CD4-positive, alpha-beta T cell treated with Interleukin-6 at 100 ng/mL for 8 hours (primary cell): ENCODE measurements around the gene TLE6.
"Not testable (repeated sequence)": the region's sequence is repeated elsewhere in the genome, so short reads cannot be mapped to it uniquely, and the experiment has no call there.

Experiments used
- DNase-seq: peaks from one replicate; pipeline ENCODE4 v3.0.0-alpha.2; 2020; ENCODE audit warnings: mixed read lengths, low spot score

Gene TLE6

GRCh38 chr19:3029065-3029923 lies 51.9 kb downstream of the TLE6 start, which contains the start of gene TLE2:
Gene TLE2, minus strand, starts transcription at chr19:3029280. Its CDS starts 376 bp downstream, at chr19:3028904.
- DNase-seq = no peak

- DNase-seq = no peak
Observed at GRCh38 chr19:3031607-3031867, 54.2 kb downstream of the TLE6 start.

- no peak for DNase-seq
Observed at GRCh38 chr19:3033595-3034405, 56.4 kb downstream of the TLE6 start.

- DNase-seq = no peak
Observed at GRCh38 chr19:3034406-3034655, 57.0 kb downstream of the TLE6 start.

- peak; percentile 37 for DNase-seq
Observed at GRCh38 chr19:3034656-3035541, 57.5 kb downstream of the TLE6 start.

GRCh38 chr19:3035542-3036118 lies 58.3 kb downstream of the TLE6 start:
- peak; percentile 98 for DNase-seq

- DNase-seq = peak; percentile 78
Observed at GRCh38 chr19:3036119-3036976, 59.0 kb downstream of the TLE6 start.

- DNase-seq = not testable (repeated sequence)
Observed at GRCh38 chr19:3036977-3037544, 59.7 kb downstream of the TLE6 start.

GRCh38 chr19:3038214-3038613 lies 60.9 kb downstream of the TLE6 start:
- no peak for DNase-seq

GRCh38 chr19:3039125-3039524 lies 61.8 kb downstream of the TLE6 start:
- no peak for DNase-seq

- DNase-seq = no peak
Observed at GRCh38 chr19:3039641-3040077, 62.3 kb downstream of the TLE6 start.

- DNase-seq = no peak
Observed at GRCh38 chr19:3041327-3041726, 64.0 kb downstream of the TLE6 start.

GRCh38 chr19:3041761-3042620 lies 64.6 kb downstream of the TLE6 start:
- no peak for DNase-seq

- no peak for DNase-seq
Observed at GRCh38 chr19:3042621-3043267, 65.4 kb downstream of the TLE6 start.
